Gastroesophageal sphincter (tissue), 3 donors: Measurements from ENCODE around the gene GPANK1.

ENCODE experiments used
- CTCF ChIP-seq, 4 experiments: fragments of 200-600 bp in 2 of 4; fragments of 450-650 bp in 2 of 4; sonication (generic) in 1 of 4; IDR thresholded peaks; one replicate each; pipeline ENCODE4 v1.5.1; 2017 to 2019; ENCODE audit warnings: antibody characterized with exemption in 4 of 4, mild to moderate bottlenecking in 2 of 4, moderate library complexity in 2 of 4
- POLR2A ChIP-seq, 2 donors: fragments of 450-650 bp; IDR thresholded peaks; one replicate each; pipeline ENCODE4 v1.6.1; 2017; ENCODE audit warnings: antibody characterized with exemption in 2 of 2, mild to moderate bottlenecking in 2 of 2, moderate library complexity in 1 of 2
- POLR2AphosphoS5 ChIP-seq: sonication (generic); formaldehyde crosslinking; IDR thresholded peaks from one replicate; pipeline ENCODE4 v1.6.1; 2017; ENCODE audit warnings: antibody characterized with exemption

- TF ChIP-seq CTCF (IDR thresholded peaks at IDR 0.05) (no peak), POLR2AphosphoS5 (no peak), POLR2A (IDR thresholded peaks at IDR 0.05) (no peak)
These were observed 36.1 kb upstream of the GPANK1 start for GRCh38 chr6:31700740-31701401.
